ENCODE measurements around the gene PFKFB3. TPM values are rescaled to one million over a fixed set of nuclear protein-coding genes. Genes with fewer than 3 reads are reported as not detected.

Gene PFKFB3
- total RNA-seq, 1 donor from 2014 or later, result 137 TPM

- no peak for TF ChIP-seq CTCF (IDR thresholded peaks at IDR 0.05; ENCODE audit: partially characterized antibody, unreplicated experiment)
- peak; percentile 22 for DNase-seq
- peaks cover 4% of the 10 kb centered on the region for H3K4me1 Mint-ChIP-seq (ENCODE audit: low read depth, unreplicated experiment)
Measured at GRCh38 chr10:6275022-6275997, 72.6 kb downstream of the PFKFB3 start.

DNA sequence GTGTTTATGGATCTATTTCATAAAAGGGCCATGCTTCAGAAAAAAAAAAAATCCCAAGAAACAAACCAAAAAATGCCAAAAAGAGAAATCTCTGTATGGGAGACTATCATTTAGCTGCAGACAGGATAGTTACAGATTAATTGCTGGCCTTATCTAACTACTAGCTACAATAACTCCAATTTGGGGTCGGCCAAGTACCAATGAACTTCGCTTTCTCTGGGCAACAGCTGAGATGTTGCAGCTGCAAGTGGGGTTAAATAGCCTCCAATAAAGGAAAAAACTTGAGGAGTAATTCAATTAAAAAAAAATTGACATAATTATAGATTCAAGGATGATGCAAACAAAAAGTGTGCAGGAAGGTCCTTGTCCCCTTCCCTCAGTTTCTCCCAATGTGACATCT, 73.6 kb downstream of the PFKFB3 start:
- Mint-ChIP-seq H3K27me3 (ENCODE audit: unreplicated experiment) (no peaks in the 10 kb centered on the region), H3K36me3 (ENCODE audit: unreplicated experiment) (no peaks in the 10 kb centered on the region), H3K9me3 (ENCODE audit: unreplicated experiment) (peaks cover 6% of the 10 kb centered on the region), H3K4me3 (ENCODE audit: unreplicated experiment) (no peak overlapping the region), H3K27ac (ENCODE audit: unreplicated experiment) (no peak overlapping the region), H3K4me1 (ENCODE audit: low read depth, unreplicated experiment) (peaks cover 4% of the 10 kb centered on the region)
- TF ChIP-seq CTCF (IDR thresholded peaks at IDR 0.05; ENCODE audit: partially characterized antibody, unreplicated experiment), result no peak
- no peak for DNase-seq

More at GRCh38 chr10:6275022-6275997, 72.6 kb downstream of the PFKFB3 start:
- Mint-ChIP-seq H3K9me3 (ENCODE audit: unreplicated experiment) (peaks cover 6% of the 10 kb centered on the region), H3K4me3 (ENCODE audit: unreplicated experiment) (no peak overlapping the region), H3K36me3 (ENCODE audit: unreplicated experiment) (no peaks in the 10 kb centered on the region), H3K27ac (ENCODE audit: unreplicated experiment) (no peak overlapping the region), H3K27me3 (ENCODE audit: unreplicated experiment) (no peaks in the 10 kb centered on the region)

- TF ChIP-seq CTCF (IDR thresholded peaks at IDR 0.05; ENCODE audit: partially characterized antibody, unreplicated experiment), result no peak
- Mint-ChIP-seq H3K4me3 (ENCODE audit: unreplicated experiment) (no peak overlapping the region), H3K27ac (ENCODE audit: unreplicated experiment) (no peak overlapping the region), H3K36me3 (ENCODE audit: unreplicated experiment) (no peaks in the 10 kb centered on the region), H3K9me3 (ENCODE audit: unreplicated experiment) (peaks cover 3% of the 10 kb centered on the region), H3K27me3 (ENCODE audit: unreplicated experiment) (no peaks in the 10 kb centered on the region), H3K4me1 (ENCODE audit: low read depth, unreplicated experiment) (peaks cover 4% of the 10 kb centered on the region)
- no peak for DNase-seq
Measured at GRCh38 chr10:6278519-6279120, 75.9 kb downstream of the PFKFB3 start.

DNA sequence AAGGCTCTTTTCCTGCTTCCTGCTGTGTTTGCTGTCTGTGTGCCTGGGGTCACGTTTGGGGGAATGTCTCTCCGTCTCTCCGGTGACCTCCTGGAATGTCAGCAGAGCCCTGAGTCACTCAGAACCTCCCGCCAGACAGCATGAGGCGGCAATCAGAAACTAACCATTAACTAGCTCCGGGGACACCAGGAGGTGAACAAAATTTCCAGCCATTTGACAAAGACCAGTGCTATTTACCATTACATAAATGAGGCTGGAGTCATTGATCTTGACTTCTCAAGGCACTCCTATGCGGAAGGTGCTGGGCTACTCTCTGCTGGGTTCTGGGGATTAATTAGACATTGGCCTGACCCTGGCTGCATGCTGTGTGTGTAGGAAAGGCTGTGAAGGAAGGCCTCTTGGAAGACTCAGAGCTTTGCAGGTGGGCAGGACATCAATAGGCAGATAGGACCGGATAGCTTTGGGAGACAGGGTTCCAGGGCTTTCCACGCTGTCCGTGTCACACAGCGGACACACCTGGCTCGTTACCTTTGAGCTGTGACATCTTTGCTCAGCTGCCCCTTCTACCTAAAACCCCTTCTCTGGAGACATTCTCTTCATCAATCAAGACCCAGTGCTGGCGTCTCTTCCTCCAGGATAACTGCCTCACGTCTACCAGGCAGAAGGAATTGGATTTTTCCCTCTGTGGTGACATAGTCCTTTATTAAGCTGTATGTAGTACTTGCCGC, 77.0 kb downstream of the PFKFB3 start:
- Mint-ChIP-seq H3K27ac (ENCODE audit: unreplicated experiment) (no peak overlapping the region), H3K9me3 (ENCODE audit: unreplicated experiment) (peaks cover 2% of the 10 kb centered on the region), H3K36me3 (ENCODE audit: unreplicated experiment) (no peaks in the 10 kb centered on the region), H3K27me3 (ENCODE audit: unreplicated experiment) (no peaks in the 10 kb centered on the region), H3K4me3 (ENCODE audit: unreplicated experiment) (no peak overlapping the region), H3K4me1 (ENCODE audit: low read depth, unreplicated experiment) (peaks cover 4% of the 10 kb centered on the region)
- no peak for TF ChIP-seq CTCF (IDR thresholded peaks at IDR 0.05; ENCODE audit: partially characterized antibody, unreplicated experiment)
- no peak for DNase-seq
